AG10803 (cell line): ENCODE data around the gene PARP15.
A peak's percentile ranks its signal among the peaks of the same experiment; 100 is the strongest.

Experiments used
- DNase-seq: peaks from one replicate; pipeline ENCODE4 v3.0.0; 2010; ENCODE audit warnings: low read depth
- H3K4me3 ChIP-seq: 2 replicates; pipeline ENCODE4 v1.5.1; 2011; ENCODE audit warnings: mild to moderate bottlenecking, low read length, control low read depth
- TF ChIP-seq, protein P1 (sequence below): conservative IDR thresholded peaks from 2 replicates; pipeline ENCODE4 v1.5.1; 2011; ENCODE audit warnings: mild to moderate bottlenecking, low read length, control low read depth, inconsistent platforms

Gene PARP15

GRCh38 chr3:122665881-122666280 is 88.4 kb downstream of the PARP15 start:
- DNase-seq, result no peak
- TF ChIP-seq, protein P1, sequence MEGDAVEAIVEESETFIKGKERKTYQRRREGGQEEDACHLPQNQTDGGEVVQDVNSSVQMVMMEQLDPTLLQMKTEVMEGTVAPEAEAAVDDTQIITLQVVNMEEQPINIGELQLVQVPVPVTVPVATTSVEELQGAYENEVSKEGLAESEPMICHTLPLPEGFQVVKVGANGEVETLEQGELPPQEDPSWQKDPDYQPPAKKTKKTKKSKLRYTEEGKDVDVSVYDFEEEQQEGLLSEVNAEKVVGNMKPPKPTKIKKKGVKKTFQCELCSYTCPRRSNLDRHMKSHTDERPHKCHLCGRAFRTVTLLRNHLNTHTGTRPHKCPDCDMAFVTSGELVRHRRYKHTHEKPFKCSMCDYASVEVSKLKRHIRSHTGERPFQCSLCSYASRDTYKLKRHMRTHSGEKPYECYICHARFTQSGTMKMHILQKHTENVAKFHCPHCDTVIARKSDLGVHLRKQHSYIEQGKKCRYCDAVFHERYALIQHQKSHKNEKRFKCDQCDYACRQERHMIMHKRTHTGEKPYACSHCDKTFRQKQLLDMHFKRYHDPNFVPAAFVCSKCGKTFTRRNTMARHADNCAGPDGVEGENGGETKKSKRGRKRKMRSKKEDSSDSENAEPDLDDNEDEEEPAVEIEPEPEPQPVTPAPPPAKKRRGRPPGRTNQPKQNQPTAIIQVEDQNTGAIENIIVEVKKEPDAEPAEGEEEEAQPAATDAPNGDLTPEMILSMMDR, result no peak
- H3K4me3 ChIP-seq, result no peak overlapping the region

DNA sequence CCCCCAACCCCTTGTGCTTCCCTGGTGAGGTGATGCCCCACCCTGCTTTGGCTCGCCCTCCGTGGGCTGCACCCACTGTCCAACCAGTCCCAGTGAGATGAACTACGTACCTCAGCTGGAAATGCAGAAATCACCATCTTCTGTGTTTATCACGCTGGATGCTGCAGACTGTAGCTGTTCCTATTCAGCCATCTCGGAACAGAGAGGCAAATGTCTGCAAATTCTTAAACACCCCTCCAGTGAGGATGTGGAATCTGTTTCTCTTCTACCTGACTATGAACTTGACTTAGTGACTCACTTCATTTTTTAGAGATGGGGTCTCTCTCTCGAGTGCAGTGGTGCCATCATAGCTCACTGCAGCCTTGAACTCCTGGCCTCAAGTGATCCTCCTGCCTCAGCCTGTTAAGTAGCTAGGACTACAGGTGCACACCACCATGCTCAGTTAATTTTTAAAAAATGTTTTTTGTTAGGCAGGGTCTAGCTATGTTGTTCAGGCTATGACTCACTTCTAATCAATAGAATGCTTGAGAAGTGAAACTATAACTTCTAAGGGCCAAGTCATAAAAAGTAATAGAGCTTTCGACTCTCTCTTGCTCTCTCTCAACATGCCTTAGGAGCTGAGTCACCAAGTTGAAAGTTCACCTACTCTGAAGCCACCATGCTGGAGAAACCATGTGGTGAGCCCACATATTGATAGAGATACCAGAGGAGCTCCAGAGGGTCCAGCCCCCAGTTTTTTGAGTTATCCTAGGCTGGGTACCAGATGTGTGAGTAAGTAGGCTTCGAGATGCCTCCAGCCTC is 91.7 kb downstream of the PARP15 start:
- TF ChIP-seq, protein P1, result no peak
- no peak overlapping the region for H3K4me3 ChIP-seq
- peak; percentile 61 for DNase-seq

GRCh38 chr3:122671553-122671952 is 94.1 kb downstream of the PARP15 start:
- TF ChIP-seq, protein P1, result no peak
- no peak for DNase-seq
- no peak overlapping the region for H3K4me3 ChIP-seq

DNA sequence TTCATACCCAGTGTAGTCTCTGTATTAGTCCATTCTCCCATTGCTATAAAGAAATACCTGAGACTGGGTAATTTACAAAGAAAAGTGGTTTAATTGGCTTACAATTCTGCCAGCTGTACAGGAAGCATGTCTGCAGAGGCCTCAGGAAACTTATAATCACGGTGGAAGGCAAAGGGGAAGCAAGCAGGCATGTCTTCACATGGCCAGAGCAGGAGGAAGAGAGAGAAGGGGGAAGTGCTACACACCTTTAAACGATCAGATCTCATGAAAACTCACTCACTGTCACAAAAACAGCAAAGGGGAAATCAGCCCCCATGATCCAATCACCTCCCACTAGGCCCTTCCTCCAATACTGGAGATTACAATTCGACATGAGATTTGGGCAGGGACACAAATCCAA is 96.9 kb downstream of the PARP15 start:
- no peak overlapping the region for H3K4me3 ChIP-seq
- TF ChIP-seq, protein P1, result no peak
- DNase-seq, result no peak

GRCh38 chr3:122676759-122677158 is 99.3 kb downstream of the PARP15 start:
- no peak for DNase-seq
- H3K4me3 ChIP-seq, result no peak overlapping the region
- TF ChIP-seq, protein P1, result no peak

DNA sequence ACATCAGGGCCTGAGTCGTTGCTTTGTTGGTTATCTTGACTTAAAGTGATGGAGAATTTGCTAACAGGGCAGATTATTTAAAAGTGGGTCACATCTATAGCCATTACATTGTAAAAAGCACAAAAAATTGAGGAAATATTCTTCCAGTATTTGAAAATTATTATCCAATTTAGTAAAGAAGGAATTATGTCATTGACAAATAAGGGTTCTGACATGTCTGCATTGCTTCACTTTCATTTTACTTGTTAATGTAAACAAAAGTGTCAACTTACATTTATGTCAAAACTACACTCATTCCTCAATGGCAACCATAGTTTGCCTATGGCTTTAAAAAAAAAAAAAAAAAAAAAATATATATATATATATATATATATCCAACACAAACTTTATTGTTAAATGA is 99.8 kb downstream of the PARP15 start:
- H3K4me3 ChIP-seq, result no peak overlapping the region
- TF ChIP-seq, protein P1, result no peak

DNA sequence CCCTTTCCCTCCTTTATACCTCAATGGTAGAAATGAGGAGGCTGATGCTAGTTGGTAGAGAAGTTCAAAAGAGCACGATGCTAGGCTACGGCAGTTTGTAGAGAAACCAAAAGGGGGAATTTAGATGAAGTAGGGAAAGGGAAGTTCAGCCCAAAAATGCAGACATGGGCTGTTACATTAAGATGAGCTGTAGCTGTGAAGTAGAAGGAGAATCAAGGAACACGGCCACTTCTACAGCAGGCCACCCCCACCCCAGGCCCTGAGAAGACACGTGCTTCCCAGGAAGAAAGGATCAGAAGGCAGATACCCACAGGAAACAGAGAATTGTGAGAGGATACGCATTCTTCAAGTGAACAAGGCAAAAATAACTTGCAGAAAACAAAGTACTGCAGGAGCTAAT is 101.1 kb downstream of the PARP15 start:
- DNase-seq, result no peak
- no peak overlapping the region for H3K4me3 ChIP-seq
- TF ChIP-seq, protein P1, result no peak

More for the DNA sequence above, 99.8 kb downstream of the PARP15 start:
- no peak for DNase-seq
